ENCODE data around the gene SCN5A. TPM values are rescaled to one million over a fixed set of nuclear protein-coding genes. Genes with fewer than 3 reads are reported as not detected.

The SCN5A gene
- total RNA-seq, 1 donor from 2014 or later, result 4.2 TPM

- peaks cover 5% of the 10 kb centered on the region for H3K36me3 Mint-ChIP-seq (ENCODE audit: insufficient read depth)
- no peak overlapping the region for H3K27ac Mint-ChIP-seq
Observed at GRCh38 chr3:38551026-38551832, 98.3 kb downstream of the SCN5A start.

GRCh38 chr3:38549957-38550840 is 99.3 kb downstream of the SCN5A start:
- no peak for DNase-seq (ENCODE audit: low spot score, unreplicated experiment)
- H3K36me3 Mint-ChIP-seq (ENCODE audit: insufficient read depth), result peaks cover 5% of the 10 kb centered on the region
- H3K9me3 Mint-ChIP-seq (ENCODE audit: low read depth), result no peaks in the 10 kb centered on the region
- H3K27me3 Mint-ChIP-seq, result no peaks in the 10 kb centered on the region
- TF ChIP-seq CTCF (IDR thresholded peaks at IDR 0.05; ENCODE audit: unreplicated experiment), result no peak
- no peak overlapping the region for H3K27ac Mint-ChIP-seq
- H3K4me1 Mint-ChIP-seq (ENCODE audit: low read depth), result peaks cover 7% of the 10 kb centered on the region
- H3K4me3 Mint-ChIP-seq (ENCODE audit: low read depth), result no peak overlapping the region

More at GRCh38 chr3:38551026-38551832, 98.3 kb downstream of the SCN5A start:
- peaks cover 4% of the 10 kb centered on the region for H3K4me1 Mint-ChIP-seq (ENCODE audit: low read depth)
- no peak for DNase-seq (ENCODE audit: low spot score, unreplicated experiment)
- no peak for TF ChIP-seq CTCF (IDR thresholded peaks at IDR 0.05; ENCODE audit: unreplicated experiment)
- H3K4me3 Mint-ChIP-seq (ENCODE audit: low read depth), result no peak overlapping the region
- no peaks in the 10 kb centered on the region for H3K9me3 Mint-ChIP-seq (ENCODE audit: low read depth)
- no peaks in the 10 kb centered on the region for H3K27me3 Mint-ChIP-seq

GRCh38 chr3:38549486-38549885 is 100.0 kb downstream of the SCN5A start:
- H3K27me3 Mint-ChIP-seq, result no peaks in the 10 kb centered on the region
- H3K27ac Mint-ChIP-seq, result no peak overlapping the region
- H3K4me1 Mint-ChIP-seq (ENCODE audit: low read depth), result peaks cover 7% of the 10 kb centered on the region
- no peaks in the 10 kb centered on the region for H3K9me3 Mint-ChIP-seq (ENCODE audit: low read depth)
- DNase-seq (ENCODE audit: low spot score, unreplicated experiment), result no peak
- peaks cover 5% of the 10 kb centered on the region for H3K36me3 Mint-ChIP-seq (ENCODE audit: insufficient read depth)
- H3K4me3 Mint-ChIP-seq (ENCODE audit: low read depth), result no peak overlapping the region
- TF ChIP-seq CTCF (IDR thresholded peaks at IDR 0.05; ENCODE audit: unreplicated experiment), result no peak

- H3K27ac Mint-ChIP-seq, result no peak overlapping the region
- peaks cover 9% of the 10 kb centered on the region for H3K4me1 Mint-ChIP-seq (ENCODE audit: low read depth)
- H3K9me3 Mint-ChIP-seq (ENCODE audit: low read depth), result no peaks in the 10 kb centered on the region
- H3K36me3 Mint-ChIP-seq (ENCODE audit: insufficient read depth), result peaks cover 5% of the 10 kb centered on the region
- DNase-seq (ENCODE audit: low spot score, unreplicated experiment), result no peak
- H3K27me3 Mint-ChIP-seq, result no peaks in the 10 kb centered on the region
- H3K4me3 Mint-ChIP-seq (ENCODE audit: low read depth), result no peak overlapping the region
- no peak for TF ChIP-seq CTCF (IDR thresholded peaks at IDR 0.05; ENCODE audit: unreplicated experiment)
Observed at GRCh38 chr3:38549082-38549481, 100.4 kb downstream of the SCN5A start.

- H3K36me3 Mint-ChIP-seq (ENCODE audit: insufficient read depth), result peaks cover 5% of the 10 kb centered on the region
- no peaks in the 10 kb centered on the region for H3K27me3 Mint-ChIP-seq
- peaks cover 16% of the 10 kb centered on the region for H3K4me1 Mint-ChIP-seq (ENCODE audit: low read depth)
- no peak overlapping the region for H3K4me3 Mint-ChIP-seq (ENCODE audit: low read depth)
- no peak for DNase-seq (ENCODE audit: low spot score, unreplicated experiment)
- H3K27ac Mint-ChIP-seq, result no peak overlapping the region
- TF ChIP-seq CTCF (IDR thresholded peaks at IDR 0.05; ENCODE audit: unreplicated experiment), result no peak
- no peaks in the 10 kb centered on the region for H3K9me3 Mint-ChIP-seq (ENCODE audit: low read depth)
Observed at GRCh38 chr3:38548154-38548931, 101.1 kb downstream of the SCN5A start.
